SU-DHL-6 (cell line): ENCODE results near the gene MYADM.

ENCODE experiments used
- CTCF ChIP-seq: fragments of 200-600 bp; sonication (generic); IDR thresholded peaks from one replicate; pipeline ENCODE4 v1.5.1; 2017; ENCODE audit warnings: antibody characterized with exemption, mild to moderate bottlenecking, low read length, moderate library complexity; ENCODE audit not compliant: insufficient read depth, poor library complexity, severe bottlenecking
- EZH2phosphoT487 ChIP-seq: fragments of 200-600 bp; sonication (generic), shearing (Covaris generic); conservative IDR thresholded peaks from 2 replicates; pipeline ENCODE4 v1.6.1; 2018; ENCODE audit warnings: mild to moderate bottlenecking, antibody characterized with exemption, low read length, moderate library complexity, mixed read lengths

- TF ChIP-seq EZH2phosphoT487 (no peak), CTCF (no peak)
Measured at GRCh38 chr19:53849237-53849676, 18.4 kb upstream of the MYADM start.
